Liver (tissue), 3 donors: Measurements from ENCODE around the gene RAPGEF2.

Source experiments
- HNF4G ChIP-seq: IDR thresholded peaks from 2 replicates; pipeline ENCODE4 v1.6.1; 2016; ENCODE audit warnings: antibody characterized with exemption
- JUND ChIP-seq, 2 donors: IDR thresholded peaks; 2 replicates each; pipeline ENCODE4 v1.6.1; 2016; ENCODE audit warnings: antibody characterized with exemption in 2 of 2
- MAX ChIP-seq: IDR thresholded peaks from 2 replicates; pipeline ENCODE4 v1.6.1; 2016; ENCODE audit warnings: antibody characterized with exemption
- NR2F2 ChIP-seq: IDR thresholded peaks from 2 replicates; pipeline ENCODE4 v1.6.1; 2016; ENCODE audit warnings: antibody characterized with exemption
- RAD21 ChIP-seq, 2 donors: IDR thresholded peaks; 2 replicates each; pipeline ENCODE4 v1.6.1; 2016; ENCODE audit warnings: antibody characterized with exemption in 2 of 2, mild to moderate bottlenecking in 2 of 2
- SP1 ChIP-seq: IDR thresholded peaks from 2 replicates; pipeline ENCODE4 v1.6.1; 2018; ENCODE audit warnings: antibody characterized with exemption, mild to moderate bottlenecking
- TAF1 ChIP-seq: conservative IDR thresholded peaks from 2 replicates; pipeline ENCODE4 v1.6.1; 2016; ENCODE audit warnings: antibody characterized with exemption, mild to moderate bottlenecking
- TF ChIP-seq, protein P1 (sequence below): fragments of 150-350 bp; IDR thresholded peaks from 2 replicates; pipeline ENCODE4 v1.5.1; 2017; ENCODE audit warnings: improper control_type of control experiment, low read depth, low read length; ENCODE audit not compliant: missing input control
- TF ChIP-seq, protein P2 (sequence below): IDR thresholded peaks from 2 replicates; pipeline ENCODE4 v1.6.1; 2016; ENCODE audit warnings: antibody characterized with exemption
- TF ChIP-seq, protein P3 (sequence below): IDR thresholded peaks from 2 replicates; pipeline ENCODE4 v1.6.1; 2016; ENCODE audit warnings: antibody characterized with exemption, mild to moderate bottlenecking
- donor health status: healthy.
- donor health status: healthy.

DNA sequence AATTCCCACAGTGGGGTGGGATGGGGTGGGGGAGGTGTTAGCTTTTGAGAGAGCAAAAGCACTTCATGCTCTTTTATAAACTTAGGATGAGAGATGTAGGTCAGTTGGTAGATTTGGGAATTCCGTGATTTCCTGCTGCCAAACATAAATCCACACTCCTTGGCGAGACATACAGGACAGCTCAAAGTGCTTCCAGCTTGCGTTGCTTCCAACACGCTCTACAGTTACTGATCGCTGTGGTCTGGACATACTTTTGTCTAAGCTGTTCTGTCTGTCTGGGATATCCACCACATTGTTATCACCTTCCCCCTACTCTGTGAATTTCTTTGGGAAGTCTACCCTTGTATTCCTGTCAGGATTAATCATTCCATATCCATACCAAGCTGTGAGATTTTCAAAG is 117.5 kb downstream of the RAPGEF2 start:
- TF ChIP-seq, protein P1, sequence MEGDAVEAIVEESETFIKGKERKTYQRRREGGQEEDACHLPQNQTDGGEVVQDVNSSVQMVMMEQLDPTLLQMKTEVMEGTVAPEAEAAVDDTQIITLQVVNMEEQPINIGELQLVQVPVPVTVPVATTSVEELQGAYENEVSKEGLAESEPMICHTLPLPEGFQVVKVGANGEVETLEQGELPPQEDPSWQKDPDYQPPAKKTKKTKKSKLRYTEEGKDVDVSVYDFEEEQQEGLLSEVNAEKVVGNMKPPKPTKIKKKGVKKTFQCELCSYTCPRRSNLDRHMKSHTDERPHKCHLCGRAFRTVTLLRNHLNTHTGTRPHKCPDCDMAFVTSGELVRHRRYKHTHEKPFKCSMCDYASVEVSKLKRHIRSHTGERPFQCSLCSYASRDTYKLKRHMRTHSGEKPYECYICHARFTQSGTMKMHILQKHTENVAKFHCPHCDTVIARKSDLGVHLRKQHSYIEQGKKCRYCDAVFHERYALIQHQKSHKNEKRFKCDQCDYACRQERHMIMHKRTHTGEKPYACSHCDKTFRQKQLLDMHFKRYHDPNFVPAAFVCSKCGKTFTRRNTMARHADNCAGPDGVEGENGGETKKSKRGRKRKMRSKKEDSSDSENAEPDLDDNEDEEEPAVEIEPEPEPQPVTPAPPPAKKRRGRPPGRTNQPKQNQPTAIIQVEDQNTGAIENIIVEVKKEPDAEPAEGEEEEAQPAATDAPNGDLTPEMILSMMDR = no peak
- TF ChIP-seq NR2F2 (no peak), SP1 (no peak), TAF1 (no peak), RAD21 (IDR thresholded peaks at IDR 0.05) (no peak), JUND (IDR thresholded peaks at IDR 0.05) (no peak), MAX (no peak), HNF4G (no peak)
- TF ChIP-seq, protein P2, sequence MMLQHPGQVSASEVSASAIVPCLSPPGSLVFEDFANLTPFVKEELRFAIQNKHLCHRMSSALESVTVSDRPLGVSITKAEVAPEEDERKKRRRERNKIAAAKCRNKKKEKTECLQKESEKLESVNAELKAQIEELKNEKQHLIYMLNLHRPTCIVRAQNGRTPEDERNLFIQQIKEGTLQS = no peak
- TF ChIP-seq, protein P3, sequence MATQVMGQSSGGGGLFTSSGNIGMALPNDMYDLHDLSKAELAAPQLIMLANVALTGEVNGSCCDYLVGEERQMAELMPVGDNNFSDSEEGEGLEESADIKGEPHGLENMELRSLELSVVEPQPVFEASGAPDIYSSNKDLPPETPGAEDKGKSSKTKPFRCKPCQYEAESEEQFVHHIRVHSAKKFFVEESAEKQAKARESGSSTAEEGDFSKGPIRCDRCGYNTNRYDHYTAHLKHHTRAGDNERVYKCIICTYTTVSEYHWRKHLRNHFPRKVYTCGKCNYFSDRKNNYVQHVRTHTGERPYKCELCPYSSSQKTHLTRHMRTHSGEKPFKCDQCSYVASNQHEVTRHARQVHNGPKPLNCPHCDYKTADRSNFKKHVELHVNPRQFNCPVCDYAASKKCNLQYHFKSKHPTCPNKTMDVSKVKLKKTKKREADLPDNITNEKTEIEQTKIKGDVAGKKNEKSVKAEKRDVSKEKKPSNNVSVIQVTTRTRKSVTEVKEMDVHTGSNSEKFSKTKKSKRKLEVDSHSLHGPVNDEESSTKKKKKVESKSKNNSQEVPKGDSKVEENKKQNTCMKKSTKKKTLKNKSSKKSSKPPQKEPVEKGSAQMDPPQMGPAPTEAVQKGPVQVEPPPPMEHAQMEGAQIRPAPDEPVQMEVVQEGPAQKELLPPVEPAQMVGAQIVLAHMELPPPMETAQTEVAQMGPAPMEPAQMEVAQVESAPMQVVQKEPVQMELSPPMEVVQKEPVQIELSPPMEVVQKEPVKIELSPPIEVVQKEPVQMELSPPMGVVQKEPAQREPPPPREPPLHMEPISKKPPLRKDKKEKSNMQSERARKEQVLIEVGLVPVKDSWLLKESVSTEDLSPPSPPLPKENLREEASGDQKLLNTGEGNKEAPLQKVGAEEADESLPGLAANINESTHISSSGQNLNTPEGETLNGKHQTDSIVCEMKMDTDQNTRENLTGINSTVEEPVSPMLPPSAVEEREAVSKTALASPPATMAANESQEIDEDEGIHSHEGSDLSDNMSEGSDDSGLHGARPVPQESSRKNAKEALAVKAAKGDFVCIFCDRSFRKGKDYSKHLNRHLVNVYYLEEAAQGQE = no peak
